ENCODE data around the gene ZBTB7B. TPM values are rescaled to one million over a fixed set of nuclear protein-coding genes. Genes with fewer than 3 reads are reported as not detected.
A peak's percentile ranks its signal among the peaks of the same experiment; 100 is the strongest.

Gene ZBTB7B
- total RNA-seq, 1 experiment from 2014 or later: 38.3 TPM

DNA sequence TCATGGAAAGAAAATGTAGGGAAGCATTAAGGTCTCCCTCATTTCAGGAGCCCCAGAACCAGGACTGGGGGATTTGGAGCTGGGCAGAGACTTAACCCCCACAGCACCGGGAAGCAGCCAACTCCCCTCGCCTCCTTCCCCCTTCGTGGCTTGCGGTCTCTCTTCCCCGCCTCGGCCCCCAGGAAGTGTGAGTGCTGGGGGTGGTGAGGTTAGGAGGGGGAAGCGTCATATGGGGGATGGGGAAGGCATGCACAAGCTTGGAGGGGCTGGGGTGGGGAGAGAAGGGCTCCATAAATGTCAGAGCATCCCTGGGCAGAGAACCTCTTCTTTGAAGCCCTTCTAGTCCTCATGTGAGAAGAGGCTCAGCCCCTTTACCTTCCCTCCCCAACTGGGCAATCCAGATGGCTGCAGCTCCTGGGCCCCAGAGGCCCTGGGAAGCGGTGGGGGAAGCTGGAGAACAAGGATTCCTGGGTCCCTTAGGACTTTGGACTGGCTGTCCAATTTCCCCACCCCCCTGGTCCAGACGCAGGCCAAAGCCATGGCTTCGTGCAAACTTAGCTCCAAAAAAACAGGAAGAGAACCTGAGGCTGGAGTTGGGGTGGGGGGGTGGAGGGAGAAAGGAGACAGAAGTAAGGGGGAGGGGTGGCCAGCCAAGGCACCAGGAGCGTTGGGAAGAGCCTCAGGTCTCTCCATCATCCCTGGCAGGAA lies 7.8 kb downstream of the ZBTB7B start:
- Histone ChIP-seq H2AK5ac (ENCODE audit: insufficient read length, low read length) (no peak overlapping the region), H3K27me3 (ENCODE audit: insufficient read depth, low read length) (no peaks in the 10 kb centered on the region), H4K8ac (replicated peaks; ENCODE audit: insufficient read length, low read depth, low read length) (no peak overlapping the region), H2AFZ (ENCODE audit: low read length) (no peak overlapping the region), H3K14ac (ENCODE audit: insufficient read depth, low read length) (no peak overlapping the region; the same call in 1 of the 2 replicates), H3K4me2 (ENCODE audit: insufficient read depth, insufficient read length, low read length) (no peak overlapping the region), H3K56ac (ENCODE audit: insufficient read length, low read depth, low read length) (no peak overlapping the region), H3K4ac (ENCODE audit: low read depth, low read length) (no peak overlapping the region), H2BK12ac (ENCODE audit: insufficient read length, low read depth, low read length) (no peak overlapping the region), H3T11ph (ENCODE audit: low read length) (no peak overlapping the region), H4K91ac (ENCODE audit: insufficient read length, low read depth, low read length) (no peak overlapping the region), H3K23ac (ENCODE audit: insufficient read length, low read depth, low read length) (no peak overlapping the region), H3K9ac (ENCODE audit: extremely low read depth, insufficient read length, low read length) (no peak overlapping the region), H3K79me1 (ENCODE audit: insufficient read depth, low read depth, low read length, poor library complexity, severe bottlenecking) (no peaks in the 10 kb centered on the region), H4K20me1 (ENCODE audit: control insufficient read depth, insufficient read depth, insufficient read length) (no peaks in the 10 kb centered on the region), H2BK15ac (ENCODE audit: low read depth, low read length) (no peak overlapping the region), H4K5ac (ENCODE audit: insufficient read length, low read depth, low read length) (no peak overlapping the region), H3K9me3 (ENCODE audit: control insufficient read depth, low read depth, low read length) (no peaks in the 10 kb centered on the region), H3K4me1 (ENCODE audit: insufficient read depth, low read length) (peaks cover 3% of the 10 kb centered on the region; the same call in 1 of the 2 replicates), H3K18ac (ENCODE audit: insufficient read length, low read depth, low read length) (no peak overlapping the region), H3K27ac (ENCODE audit: insufficient read length, low read depth, low read length) (no peak overlapping the region), H2BK20ac (ENCODE audit: low read depth, low read length, poor library complexity, severe bottlenecking) (no peak overlapping the region), H3K23me2 (ENCODE audit: insufficient read length, low read depth, low read length, poor library complexity, severe bottlenecking) (no peaks in the 10 kb centered on the region), H2BK120ac (ENCODE audit: low read depth, low read length, poor library complexity, severe bottlenecking) (no peak overlapping the region), H3K79me2 (ENCODE audit: insufficient read depth, low read length) (no peaks in the 10 kb centered on the region; the same call in 1 of the 2 replicates), H2BK5ac (ENCODE audit: insufficient read length, low read length) (no peak overlapping the region)
- Mint-ChIP-seq H3K4me1 (peaks cover 42 to 61% of the 10 kb centered on the region in 2 experiments), H3K27ac (peak overlapping the region in 2 of 3 experiments; percentile 48 to 52; a peak in 1 of 7 replicates), H3K9me3 (no peaks in the 10 kb centered on the region; a peak in 2 of 5 replicates), H3K27me3 (ENCODE audit: low read depth) (no peaks in the 10 kb centered on the region), H3K4me3 (no peak overlapping the region), H3K36me3 (ENCODE audit: insufficient read depth in 1 of 3, low read depth in 3 of 3) (peaks cover 4 to 20% (median 5%) of the 10 kb centered on the region in 3 experiments; a peak in 5 of 7 replicates)
- TF ChIP-seq, protein P1, sequence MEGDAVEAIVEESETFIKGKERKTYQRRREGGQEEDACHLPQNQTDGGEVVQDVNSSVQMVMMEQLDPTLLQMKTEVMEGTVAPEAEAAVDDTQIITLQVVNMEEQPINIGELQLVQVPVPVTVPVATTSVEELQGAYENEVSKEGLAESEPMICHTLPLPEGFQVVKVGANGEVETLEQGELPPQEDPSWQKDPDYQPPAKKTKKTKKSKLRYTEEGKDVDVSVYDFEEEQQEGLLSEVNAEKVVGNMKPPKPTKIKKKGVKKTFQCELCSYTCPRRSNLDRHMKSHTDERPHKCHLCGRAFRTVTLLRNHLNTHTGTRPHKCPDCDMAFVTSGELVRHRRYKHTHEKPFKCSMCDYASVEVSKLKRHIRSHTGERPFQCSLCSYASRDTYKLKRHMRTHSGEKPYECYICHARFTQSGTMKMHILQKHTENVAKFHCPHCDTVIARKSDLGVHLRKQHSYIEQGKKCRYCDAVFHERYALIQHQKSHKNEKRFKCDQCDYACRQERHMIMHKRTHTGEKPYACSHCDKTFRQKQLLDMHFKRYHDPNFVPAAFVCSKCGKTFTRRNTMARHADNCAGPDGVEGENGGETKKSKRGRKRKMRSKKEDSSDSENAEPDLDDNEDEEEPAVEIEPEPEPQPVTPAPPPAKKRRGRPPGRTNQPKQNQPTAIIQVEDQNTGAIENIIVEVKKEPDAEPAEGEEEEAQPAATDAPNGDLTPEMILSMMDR (conservative IDR thresholded peaks at IDR 0.05): no peak
- WGBS (ENCODE audit: extremely low coverage, insufficient read length, low lambda C conversion rate): no CpG with 5 or more reads among the region's 11 CpGs
- DNase-seq: no peak
